Progenitor cell of endocrine pancreas (in vitro differentiated cells): ENCODE data around the gene DTHD1. TPM values are rescaled to one million over a fixed set of nuclear protein-coding genes. Genes with fewer than 3 reads are reported as not detected.

Source experiments
- DNase-seq: peaks from one replicate; pipeline ENCODE4 v3.0.0; 2021; ENCODE audit warnings: low spot score; ENCODE audit not compliant: unreplicated experiment
- H3K27ac Mint-ChIP-seq: 2 replicates; pipeline ENCODE4 v1.8.0; 2021; ENCODE audit warnings: mild to moderate bottlenecking, moderate library complexity, mixed read lengths
- H3K27me3 Mint-ChIP-seq: 2 replicates; pipeline ENCODE4 v1.8.0; 2021; ENCODE audit warnings: mixed read lengths
- H3K36me3 Mint-ChIP-seq: 2 replicates; pipeline ENCODE4 v1.8.0; 2022; ENCODE audit warnings: mixed read lengths; ENCODE audit not compliant: insufficient read depth
- H3K4me1 Mint-ChIP-seq: 2 replicates; pipeline ENCODE4 v1.8.0; 2021; ENCODE audit warnings: low read depth, mixed read lengths
- H3K4me3 Mint-ChIP-seq: 2 replicates; pipeline ENCODE4 v1.8.0; 2021; ENCODE audit warnings: low read depth, mild to moderate bottlenecking, moderate library complexity, mixed read lengths
- H3K9me3 Mint-ChIP-seq: 2 replicates; pipeline ENCODE4 v1.8.0; 2021; ENCODE audit warnings: low read depth, mixed read lengths
- CTCF ChIP-seq: fragments of 200-600 bp; sonication (generic); IDR thresholded peaks from one replicate; pipeline ENCODE4 v1.5.0; 2021; ENCODE audit warnings: antibody characterized with exemption, mild to moderate bottlenecking; ENCODE audit not compliant: unreplicated experiment
- total RNA-seq: library from RNA; stranded (reverse); gene quantifications from 2 replicates; pipeline ENCODE4 v1.2.1, GENCODE V29; 2021

Gene DTHD1
- total RNA-seq, 1 donor from 2014 or later = 0.12 TPM

GRCh38 chr4:36290641-36291040, 9.2 kb downstream of the DTHD1 start:
- H3K4me3 Mint-ChIP-seq = no peak overlapping the region
- DNase-seq = no peak
- TF ChIP-seq CTCF = no peak
- H3K4me1 Mint-ChIP-seq = peaks cover 11% of the 10 kb centered on the region
- no peaks in the 10 kb centered on the region for H3K36me3 Mint-ChIP-seq
- no peaks in the 10 kb centered on the region for H3K27me3 Mint-ChIP-seq
- H3K27ac Mint-ChIP-seq = no peak overlapping the region
- H3K9me3 Mint-ChIP-seq = peaks cover 6% of the 10 kb centered on the region

- Mint-ChIP-seq H3K27me3 (no peaks in the 10 kb centered on the region), H3K4me1 (peaks cover 9% of the 10 kb centered on the region), H3K27ac (no peak overlapping the region), H3K9me3 (peaks cover 1% of the 10 kb centered on the region), H3K36me3 (no peaks in the 10 kb centered on the region), H3K4me3 (no peak overlapping the region)
- no peak for DNase-seq
- TF ChIP-seq CTCF = no peak
These were observed 11.3 kb downstream of the DTHD1 start for GRCh38 chr4:36292556-36293188.

- no peak for TF ChIP-seq CTCF
- no peaks in the 10 kb centered on the region for H3K4me1 Mint-ChIP-seq
- no peak for DNase-seq
- H3K27ac Mint-ChIP-seq = no peak overlapping the region
- no peaks in the 10 kb centered on the region for H3K9me3 Mint-ChIP-seq
- H3K36me3 Mint-ChIP-seq = no peaks in the 10 kb centered on the region
- no peaks in the 10 kb centered on the region for H3K27me3 Mint-ChIP-seq
- no peak overlapping the region for H3K4me3 Mint-ChIP-seq
These were observed 19.7 kb downstream of the DTHD1 start for GRCh38 chr4:36301127-36301526.

- Mint-ChIP-seq H3K4me3 (no peak overlapping the region), H3K36me3 (no peaks in the 10 kb centered on the region)
- no peak for TF ChIP-seq CTCF
These were observed 22.2 kb downstream of the DTHD1 start for GRCh38 chr4:36303426-36304137.

GRCh38 chr4:36304138-36304681, 22.8 kb downstream of the DTHD1 start:
- H3K4me3 Mint-ChIP-seq = no peak overlapping the region
- H3K36me3 Mint-ChIP-seq = no peaks in the 10 kb centered on the region
- no peak for TF ChIP-seq CTCF
- no peaks in the 10 kb centered on the region for H3K9me3 Mint-ChIP-seq
- DNase-seq = no peak
- H3K27me3 Mint-ChIP-seq = no peaks in the 10 kb centered on the region
- no peak overlapping the region for H3K27ac Mint-ChIP-seq
- H3K4me1 Mint-ChIP-seq = no peaks in the 10 kb centered on the region

More at GRCh38 chr4:36303426-36304137, 22.2 kb downstream of the DTHD1 start:
- Mint-ChIP-seq H3K4me1 (no peaks in the 10 kb centered on the region), H3K9me3 (no peaks in the 10 kb centered on the region), H3K27me3 (no peaks in the 10 kb centered on the region), H3K27ac (no peak overlapping the region)
- no peak for DNase-seq
